HT1080 (cell line): ENCODE measurements around the gene PCMT1. TPM values are rescaled to one million over a fixed set of nuclear protein-coding genes. Genes with fewer than 3 reads are reported as not detected.
"Not testable (repeated sequence)": the region's sequence is repeated elsewhere in the genome, so short reads cannot be mapped to it uniquely, and the experiment has no call there.

Experiments
- DNase-seq: peaks from one replicate; pipeline ENCODE4 v3.0.0-alpha.2; 2015; ENCODE audit warnings: low read depth
- total RNA-seq: library from RNA; depleted of rRNA; stranded (reverse); fragments of >200 nt; shearing (Covaris generic); gene quantifications from 2 replicates; pipeline ENCODE4 v1.2.3, GENCODE V29; 2014

The PCMT1 gene
- total RNA-seq, 1 experiment from 2014 or later: 158 TPM

GRCh38 chr6:149813351-149813750 lies 63.8 kb downstream of the PCMT1 start:
- DNase-seq: no peak

GRCh38 chr6:149815788-149816187 lies 66.2 kb downstream of the PCMT1 start:
- DNase-seq: no peak

GRCh38 chr6:149820506-149820905 lies 71.0 kb downstream of the PCMT1 start:
- DNase-seq: no peak

GRCh38 chr6:149821492-149821891 lies 72.0 kb downstream of the PCMT1 start:
- no peak for DNase-seq

- no peak for DNase-seq
These were observed 73.5 kb downstream of the PCMT1 start for GRCh38 chr6:149823013-149823412.

GRCh38 chr6:149825292-149825691 lies 75.8 kb downstream of the PCMT1 start:
- no peak for DNase-seq

GRCh38 chr6:149830731-149831307 lies 81.3 kb downstream of the PCMT1 start:
- DNase-seq: no peak

- no peak for DNase-seq
These were observed 81.8 kb downstream of the PCMT1 start for GRCh38 chr6:149831308-149831820.

- no peak for DNase-seq
These were observed 84.1 kb downstream of the PCMT1 start for GRCh38 chr6:149833651-149834050.

GRCh38 chr6:149834513-149835481 lies 85.3 kb downstream of the PCMT1 start:
- peak; percentile 76 for DNase-seq

- peak; percentile 58 for DNase-seq
These were observed 91.0 kb downstream of the PCMT1 start for GRCh38 chr6:149840345-149841075.

- DNase-seq: no peak
These were observed 92.8 kb downstream of the PCMT1 start for GRCh38 chr6:149842331-149842730.

GRCh38 chr6:149843051-149843633 lies 93.6 kb downstream of the PCMT1 start:
- no peak for DNase-seq

- peak; percentile 80 for DNase-seq
These were observed 94.5 kb downstream of the PCMT1 start for GRCh38 chr6:149844036-149844435.

GRCh38 chr6:149844480-149844879 lies 94.9 kb downstream of the PCMT1 start:
- no peak for DNase-seq

- no peak for DNase-seq
These were observed 96.0 kb downstream of the PCMT1 start for GRCh38 chr6:149845549-149845948.

- peak; percentile 87 for DNase-seq
These were observed 96.8 kb downstream of the PCMT1 start for GRCh38 chr6:149846321-149846720.

- no peak for DNase-seq
These were observed 98.4 kb downstream of the PCMT1 start for GRCh38 chr6:149847939-149848267.

- not testable (repeated sequence) for DNase-seq
These were observed 98.8 kb downstream of the PCMT1 start for GRCh38 chr6:149848343-149848742.

GRCh38 chr6:149851461-149852110 lies 102.0 kb downstream of the PCMT1 start:
- DNase-seq: peak; percentile 66

- peak; percentile 87 for DNase-seq
These were observed 102.6 kb downstream of the PCMT1 start for GRCh38 chr6:149852180-149852579.
